HG02642 (cell line): ENCODE measurements around the gene TANGO2.

Source experiments
- ATAC-seq: cut with Tn5 transposase; IDR thresholded peaks from one replicate; pipeline ENCODE4 v1.9.1; 2021; ENCODE audit warnings: mild to moderate bottlenecking; ENCODE audit not compliant: unreplicated experiment, poor library complexity

TANGO2 gene

DNA sequence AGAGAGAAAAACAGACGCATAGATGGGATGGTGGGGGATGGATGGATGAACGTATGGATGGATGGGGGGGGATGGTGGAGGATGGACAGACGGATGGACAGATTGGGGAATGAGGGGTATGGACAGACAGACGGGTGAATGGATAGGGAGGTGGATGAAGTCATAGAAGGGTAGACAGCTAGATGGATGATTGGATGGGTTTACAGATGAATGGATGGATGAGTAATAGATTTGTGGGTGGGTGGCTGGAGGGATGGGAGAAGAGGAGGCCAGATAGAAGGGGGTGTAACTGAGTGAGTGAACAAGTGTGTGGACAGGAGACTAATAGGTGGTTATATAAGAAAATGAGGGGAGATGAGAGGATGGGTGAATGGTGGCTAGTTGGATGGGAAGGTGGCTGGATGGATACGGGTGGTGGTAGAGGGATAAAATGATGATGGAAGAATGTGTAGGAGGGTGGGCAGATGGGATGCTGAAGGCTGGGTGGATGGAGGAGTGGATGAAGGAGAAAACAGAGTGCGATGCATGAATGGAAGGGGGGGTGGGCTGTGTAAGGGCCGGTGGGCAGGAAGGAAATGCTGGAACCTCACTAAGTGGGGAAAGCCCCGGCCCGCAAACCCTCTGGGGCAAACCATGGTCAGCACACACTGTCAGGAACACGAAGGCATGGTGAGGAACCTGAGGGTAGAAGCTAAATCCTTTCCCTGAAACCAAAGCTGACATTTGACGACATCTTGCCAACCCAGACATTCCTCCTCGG is 25.9 kb upstream of the TANGO2 start:
- no peak for ATAC-seq

DNA sequence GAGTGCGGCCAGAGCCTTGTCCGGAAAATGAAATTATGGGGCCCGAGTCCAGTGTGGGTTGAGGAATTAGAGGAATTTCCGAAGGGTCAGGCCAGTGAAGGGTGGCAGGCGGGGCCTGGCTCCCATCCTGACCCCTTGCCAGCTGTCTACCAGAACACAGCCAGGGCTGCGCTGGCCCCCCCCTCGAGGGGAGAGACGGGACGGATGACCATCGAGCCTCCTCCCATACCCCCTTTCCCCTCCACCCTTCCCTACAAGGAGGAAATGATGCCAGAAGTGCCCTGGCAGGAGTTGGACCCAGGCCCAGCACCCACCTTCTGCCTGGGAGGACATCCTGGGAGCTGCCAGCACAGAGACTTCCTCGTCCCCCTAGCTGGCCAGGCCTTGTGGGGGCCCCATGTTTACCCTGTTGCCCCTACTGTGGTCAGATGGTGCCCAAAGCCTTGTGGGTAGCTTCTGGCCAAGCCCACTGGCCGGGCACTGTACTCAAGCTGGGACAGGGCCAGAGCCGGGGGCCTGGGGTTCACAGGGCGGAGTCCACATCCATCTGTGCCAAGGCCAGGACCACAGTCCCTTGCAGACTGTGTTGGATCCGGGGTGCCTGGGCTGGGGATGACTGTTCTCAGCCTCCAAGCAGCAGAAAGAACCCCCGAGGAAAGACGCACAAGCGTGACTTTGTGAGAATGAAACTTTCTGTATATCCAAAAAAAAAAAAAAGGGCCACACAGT is 25.1 kb upstream of the TANGO2 start:
- no peak for ATAC-seq

DNA sequence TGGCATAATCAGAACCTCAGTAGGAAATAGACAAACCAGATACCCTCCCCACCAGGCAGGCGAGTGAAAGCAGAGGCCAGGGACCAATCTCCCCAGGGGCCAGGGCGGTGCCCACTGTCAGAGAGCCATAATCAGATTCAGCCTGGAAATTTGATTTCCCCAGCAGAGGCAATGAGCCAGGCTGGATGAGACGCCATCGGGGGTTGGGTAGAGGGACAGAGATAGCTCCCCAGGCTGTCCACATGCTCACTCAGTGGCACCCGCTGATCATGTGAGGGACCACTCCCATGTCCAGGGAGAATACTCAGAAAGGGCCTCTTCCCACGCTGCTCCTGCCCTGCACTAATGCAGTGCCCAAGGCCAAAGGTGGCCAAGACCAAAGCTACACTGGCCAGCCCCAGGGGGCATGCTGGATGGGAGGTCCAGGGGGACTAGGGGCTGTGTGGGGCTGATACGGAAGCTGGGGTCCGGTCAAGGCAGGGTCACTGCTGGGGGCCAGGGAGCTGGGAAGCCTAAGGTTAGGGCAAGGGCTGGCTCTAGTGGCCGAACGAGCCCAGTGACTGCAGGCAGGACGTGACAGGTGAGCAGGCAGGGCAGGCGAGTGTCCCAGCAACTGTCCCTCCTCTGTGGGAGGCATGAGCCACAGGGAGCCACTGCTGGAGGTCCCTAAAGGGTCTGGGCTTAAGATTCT is 24.1 kb upstream of the TANGO2 start:
- no peak for ATAC-seq

DNA sequence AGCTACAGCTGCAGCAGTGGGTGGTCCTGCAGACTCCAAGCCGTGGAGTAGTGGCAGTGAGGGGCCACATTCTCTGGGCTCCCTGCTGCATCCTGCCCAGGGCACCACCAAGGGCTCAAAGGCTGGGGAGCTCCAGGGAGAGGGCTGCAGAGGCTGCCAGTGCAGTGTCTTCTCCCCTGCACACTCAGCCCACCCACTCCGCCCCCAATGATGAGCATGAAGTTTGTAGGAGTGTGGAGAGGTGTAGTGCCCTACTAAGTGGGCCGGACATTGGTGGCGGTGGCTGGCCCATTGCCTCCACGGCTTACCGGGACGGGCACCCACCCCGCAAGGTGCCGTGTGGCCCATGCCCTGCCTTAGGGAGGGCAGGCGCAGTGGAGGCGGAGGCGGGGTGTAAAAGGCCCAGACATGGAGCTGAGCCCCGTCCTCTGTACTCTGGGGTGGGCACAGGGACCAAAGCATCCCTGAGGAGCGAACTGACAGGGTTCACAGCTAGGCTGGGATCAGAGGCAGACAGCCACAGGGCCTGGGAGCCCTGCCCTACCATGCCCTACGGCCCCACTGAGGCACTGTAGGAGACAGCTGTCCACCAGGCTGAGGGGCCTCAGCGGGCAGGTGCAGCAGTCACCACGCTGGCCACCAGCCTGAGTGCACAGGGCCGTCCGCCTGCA is 23.2 kb upstream of the TANGO2 start:
- ATAC-seq: no peak

DNA sequence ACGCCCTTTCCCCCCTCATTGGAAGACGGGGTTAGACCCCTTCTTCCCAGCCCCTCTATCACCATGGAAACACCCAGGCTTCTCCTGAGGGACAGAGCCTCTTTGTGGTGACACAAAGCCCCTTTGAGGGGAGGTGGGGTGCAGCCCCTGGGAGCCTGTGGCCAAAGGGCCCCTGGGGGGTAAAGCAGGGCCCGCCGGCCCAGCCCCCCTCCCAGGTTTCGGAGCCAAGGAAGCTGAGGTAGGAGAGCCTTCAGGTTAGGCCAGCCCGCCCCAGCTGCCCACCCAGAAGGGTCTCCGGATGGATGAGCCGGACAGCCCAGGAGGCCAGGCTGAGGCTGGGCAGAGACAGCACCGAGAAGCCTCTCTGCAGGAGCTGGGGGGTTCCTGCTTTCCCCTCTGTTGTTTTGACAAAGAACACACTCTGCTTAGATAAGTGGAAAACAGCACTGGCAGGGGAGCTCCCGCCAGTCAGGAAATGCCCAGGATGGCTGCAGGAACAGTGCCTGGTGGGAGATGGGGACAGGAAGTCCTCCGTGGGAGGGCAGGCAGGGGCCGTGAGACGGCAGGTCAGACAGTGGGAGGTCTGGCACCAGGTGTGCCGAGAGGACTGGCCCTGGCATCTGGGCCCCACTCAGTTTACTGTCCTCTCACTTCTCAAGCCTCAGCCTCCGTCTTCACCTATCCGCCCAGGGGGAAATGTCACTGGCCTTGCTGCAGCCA is 22.5 kb upstream of the TANGO2 start:
- ATAC-seq: no peak

DNA sequence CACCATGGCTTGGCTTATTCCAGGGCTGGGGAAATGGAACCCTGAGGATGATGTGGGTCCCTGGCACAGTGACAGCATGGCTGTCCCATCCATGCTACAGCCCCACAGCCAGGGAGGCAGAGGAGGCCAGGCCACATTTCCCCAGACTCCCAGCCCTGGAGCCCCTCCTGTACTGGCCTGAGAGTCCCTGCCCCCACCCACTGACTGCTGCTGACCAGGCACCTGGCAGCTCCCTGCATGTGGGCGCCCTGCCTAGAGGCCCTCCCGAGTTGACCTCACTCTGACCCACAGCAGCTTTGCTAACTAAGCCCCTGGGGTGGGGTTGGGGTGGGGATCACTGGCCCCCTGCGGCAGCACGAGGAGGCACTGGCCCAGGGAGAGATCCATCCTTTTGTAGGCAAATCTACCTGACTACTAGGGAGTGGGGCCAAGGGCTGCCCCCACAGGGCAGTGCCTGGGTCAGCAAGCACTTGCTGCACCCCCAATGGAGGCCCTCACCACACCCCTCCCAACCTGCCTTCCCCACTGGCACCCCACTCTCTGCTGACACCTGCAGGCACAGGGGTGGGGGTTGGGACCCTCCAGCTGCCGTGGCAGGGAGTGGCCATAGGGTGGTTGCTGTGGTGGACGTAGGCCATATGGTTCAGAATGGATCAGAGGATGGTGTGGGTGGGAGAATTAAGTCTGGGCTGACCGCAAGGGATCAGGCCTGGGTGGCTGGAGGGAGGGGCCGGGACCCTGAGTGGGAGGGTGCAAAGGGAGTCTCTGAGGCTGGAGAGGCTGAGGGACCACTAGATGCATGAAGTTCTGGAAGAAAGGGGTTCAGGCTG is 21.7 kb upstream of the TANGO2 start:
- ATAC-seq: no peak

DNA sequence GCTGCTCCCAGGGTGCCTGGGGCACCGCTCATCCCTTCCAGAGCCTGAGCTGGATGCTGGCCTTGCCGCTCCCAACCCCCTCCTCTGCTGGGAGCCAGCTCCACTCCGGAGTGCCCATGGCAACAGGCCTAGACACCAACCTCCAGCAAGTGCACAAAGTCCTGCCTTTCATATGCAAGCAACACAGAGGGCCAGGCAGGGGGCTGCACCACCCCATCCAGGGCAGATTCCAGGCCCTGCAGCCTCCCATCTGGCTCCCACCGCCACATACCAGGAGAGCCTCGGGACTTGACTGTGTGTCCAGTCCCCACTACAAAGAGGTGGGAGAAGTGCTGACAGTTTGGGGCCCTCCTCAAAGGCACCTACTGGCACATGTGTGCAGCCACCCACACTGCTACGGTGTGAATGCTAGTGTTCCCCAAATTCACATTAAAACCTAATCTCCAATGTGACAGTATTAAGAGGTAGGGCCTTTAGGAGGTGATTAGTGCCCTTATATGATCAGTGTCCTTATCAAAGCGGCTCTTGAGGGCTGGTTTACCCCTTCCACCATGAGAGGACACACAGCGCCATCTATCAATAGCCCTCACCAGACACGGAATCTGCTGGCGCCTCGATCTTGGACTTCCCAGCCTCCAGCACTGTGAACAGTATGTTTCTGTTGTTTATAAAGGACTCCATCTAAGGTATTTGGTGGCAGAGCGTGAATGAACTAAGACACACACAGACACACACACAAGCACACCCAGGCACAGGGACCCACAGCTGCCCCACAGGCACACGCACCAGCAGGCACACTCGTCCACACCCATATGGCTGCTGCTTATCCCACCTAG is 20.4 kb upstream of the TANGO2 start:
- no peak for ATAC-seq

DNA sequence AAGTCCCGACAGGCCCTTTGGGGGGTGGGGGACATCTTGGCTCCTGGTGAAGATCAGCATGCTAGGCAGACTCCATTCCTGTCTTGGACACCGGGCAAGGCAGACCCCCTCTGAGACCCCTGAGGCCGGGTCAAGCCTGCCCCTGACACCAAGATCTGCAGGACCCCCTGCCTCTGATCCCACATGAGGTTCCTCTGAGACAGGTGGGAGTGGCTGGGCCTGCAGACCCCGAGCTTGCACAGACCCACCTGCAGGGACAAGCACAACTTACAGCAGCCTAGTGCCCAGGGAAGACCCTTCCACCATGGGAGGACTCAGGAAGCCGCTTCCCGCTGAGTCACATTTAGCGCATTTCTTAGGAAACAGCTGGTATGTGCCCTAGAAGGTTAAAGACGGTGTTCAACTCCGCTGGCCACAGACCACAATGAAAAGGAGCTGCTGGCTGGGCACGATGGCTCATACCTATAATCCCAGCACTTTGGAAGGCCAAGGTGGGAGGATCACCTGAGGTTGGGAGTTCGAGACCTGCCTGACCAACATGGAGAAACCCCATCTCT is 19.8 kb upstream of the TANGO2 start:
- no peak for ATAC-seq

DNA sequence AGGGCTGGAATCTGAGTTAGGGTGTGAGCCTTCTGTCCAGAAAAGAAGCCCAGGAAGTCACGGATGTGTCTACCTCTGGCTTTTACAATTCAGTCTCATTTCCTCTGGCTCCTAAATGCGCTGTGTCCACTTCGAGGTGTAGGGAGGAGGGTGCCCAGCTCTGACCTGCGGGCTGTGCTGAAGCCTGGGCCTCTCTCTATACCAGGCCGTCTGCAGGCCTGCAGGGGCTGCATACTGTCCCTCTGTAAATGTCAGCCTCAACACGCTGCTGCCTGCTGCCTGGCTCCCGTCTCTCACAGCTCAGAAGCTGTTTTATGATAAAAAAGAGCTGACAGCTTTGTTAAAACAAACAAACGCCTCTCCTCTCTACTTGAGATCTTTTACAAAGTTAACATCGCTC is 18.8 kb upstream of the TANGO2 start:
- no peak for ATAC-seq

DNA sequence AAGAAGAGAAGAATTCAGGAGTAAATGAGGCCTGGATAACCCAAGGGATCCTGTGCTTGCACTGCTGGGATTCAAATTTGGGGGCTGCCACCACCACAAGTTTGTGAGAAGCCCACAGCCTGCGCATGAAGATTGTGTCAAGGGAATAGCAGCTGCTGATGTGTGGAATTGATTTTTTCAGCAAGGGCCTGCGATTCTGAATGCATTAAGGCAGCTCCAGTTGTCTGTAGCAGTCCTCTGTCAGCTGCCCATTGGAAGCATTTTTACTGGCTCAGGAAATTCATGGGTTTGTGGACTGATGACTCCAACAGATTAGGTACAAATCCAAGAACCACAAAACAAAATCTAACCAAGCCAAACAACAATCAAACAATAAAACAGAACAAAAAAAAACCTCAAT is 18.3 kb upstream of the TANGO2 start:
- ATAC-seq: no peak

DNA sequence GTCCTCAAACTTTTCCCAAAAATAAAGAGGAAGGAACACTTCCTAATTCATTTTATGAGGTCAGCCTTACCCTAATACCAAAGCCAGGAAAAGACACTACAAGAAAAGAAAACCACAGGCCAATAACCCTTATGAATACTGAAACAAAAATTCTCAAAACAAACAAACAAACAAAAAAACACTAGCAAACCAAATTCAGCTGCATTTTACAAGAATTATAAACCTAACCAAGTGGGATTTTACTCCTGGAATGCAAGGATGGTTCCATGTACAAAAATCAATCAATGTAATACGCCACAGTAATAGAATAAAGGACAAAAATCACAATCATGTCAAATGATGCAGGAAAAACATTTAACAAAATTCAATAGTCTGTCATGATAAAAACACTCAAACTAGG is 17.6 kb upstream of the TANGO2 start:
- no peak for ATAC-seq

DNA sequence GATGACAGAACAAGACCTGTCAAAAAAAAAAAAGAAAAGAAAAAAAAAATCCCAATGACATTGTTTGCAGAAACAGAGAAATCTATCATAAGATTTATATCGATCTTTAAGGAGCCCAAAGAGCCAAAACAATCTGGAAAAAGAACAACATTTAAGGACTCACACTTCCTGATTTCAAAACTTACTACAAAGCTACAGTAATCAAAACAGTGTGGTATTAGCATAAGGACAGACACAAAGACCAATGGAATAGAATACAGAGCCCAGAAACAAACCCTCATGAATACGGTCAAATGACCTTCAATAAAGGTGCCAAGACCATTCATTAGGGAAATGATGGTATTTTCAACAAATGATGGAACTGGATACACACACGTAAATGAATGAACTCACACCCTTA is 16.4 kb upstream of the TANGO2 start:
- ATAC-seq: no peak

DNA sequence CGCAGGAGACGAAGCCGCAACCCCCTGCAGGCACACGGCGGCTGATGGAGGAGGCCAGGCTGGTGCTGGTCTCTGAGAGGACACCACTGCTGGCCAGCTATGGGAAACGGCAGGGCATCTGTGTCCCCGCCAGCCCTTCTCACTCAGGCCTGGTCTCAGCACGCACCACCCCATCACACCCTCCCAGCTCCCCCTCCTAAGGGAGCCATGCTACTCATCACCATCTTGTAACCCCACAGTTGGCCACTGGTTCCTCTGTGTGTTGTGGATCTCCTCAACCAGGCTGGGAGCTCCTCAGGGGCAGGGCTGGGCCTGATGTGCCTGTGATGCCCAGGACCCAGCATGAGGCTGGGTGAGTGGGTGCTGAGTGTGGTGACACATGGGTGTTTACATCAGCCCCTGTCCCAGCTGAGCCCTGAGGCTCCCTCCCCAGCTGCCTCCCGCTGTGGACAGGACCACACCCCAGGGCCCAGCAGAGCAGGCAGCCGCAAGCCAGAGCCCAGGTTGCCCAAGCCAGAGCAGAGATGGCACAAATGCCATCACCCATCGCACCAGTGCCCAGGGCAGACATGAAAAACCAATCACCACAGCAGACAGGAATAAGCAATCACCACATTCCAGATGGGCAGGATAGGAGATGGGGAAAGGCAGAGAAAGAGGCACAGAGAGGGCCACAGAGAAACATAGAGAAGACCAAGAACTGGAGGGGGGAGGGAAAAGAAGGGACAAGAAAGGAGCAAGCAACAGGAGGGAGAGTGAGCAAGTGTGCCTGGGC is 12.5 kb upstream of the TANGO2 start:
- no peak for ATAC-seq

DNA sequence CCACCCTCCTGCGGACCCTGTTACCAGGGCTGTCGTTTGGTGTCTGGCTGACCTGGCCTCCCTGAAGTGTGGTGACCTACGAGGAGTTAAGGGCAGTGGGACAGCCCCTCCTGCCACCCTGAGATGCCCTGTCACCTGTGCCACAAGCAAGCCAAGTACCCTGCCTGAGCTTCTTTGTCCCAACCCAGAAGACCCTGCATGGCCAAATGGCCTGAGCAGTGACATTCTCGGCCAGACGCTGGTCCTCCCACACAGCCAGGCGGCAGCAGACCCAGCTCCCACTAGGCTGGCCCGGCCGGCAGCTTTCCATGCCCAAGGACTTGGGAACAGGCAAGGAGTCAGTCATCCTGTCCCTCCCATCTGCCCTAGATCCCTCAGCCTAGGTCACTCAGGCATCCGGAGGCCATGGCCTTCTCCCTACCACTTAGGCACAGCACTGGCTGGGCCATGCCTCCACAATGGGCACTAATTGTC is 11.9 kb upstream of the TANGO2 start:
- no peak for ATAC-seq

DNA sequence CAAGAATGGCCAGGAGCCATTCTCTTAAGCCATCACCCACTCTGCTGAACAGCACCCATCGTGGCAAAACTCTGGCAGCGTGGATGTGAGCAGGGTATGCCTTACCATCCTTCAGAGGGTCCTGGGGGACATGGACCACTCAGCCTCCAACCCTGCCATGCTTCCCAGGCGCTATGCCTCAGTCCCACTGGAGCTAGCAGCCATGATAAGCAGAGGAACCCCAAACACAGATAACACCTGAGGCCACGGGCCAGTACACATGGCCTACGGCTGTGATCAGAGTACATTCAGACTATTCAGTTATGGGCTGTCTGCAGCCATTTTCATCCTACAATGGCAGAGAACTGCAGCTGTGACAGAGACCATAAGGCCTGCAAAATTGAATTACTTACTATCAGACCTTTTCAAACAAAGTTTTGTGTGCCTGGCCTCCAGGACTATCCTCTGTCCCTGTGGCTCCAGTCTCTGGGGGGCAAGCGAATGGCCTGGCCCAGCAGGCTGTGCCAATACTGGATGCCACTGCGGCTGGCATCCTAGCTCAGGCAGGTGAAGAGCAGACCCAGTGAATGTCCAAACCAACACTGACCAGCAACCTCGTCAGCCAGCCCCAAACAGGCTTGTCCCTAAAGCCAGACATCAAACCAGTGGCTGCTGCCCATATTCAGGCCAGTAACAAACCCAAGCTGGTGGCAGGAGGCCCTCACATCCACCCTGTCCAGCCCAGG is 11.2 kb upstream of the TANGO2 start:
- ATAC-seq: no peak

DNA sequence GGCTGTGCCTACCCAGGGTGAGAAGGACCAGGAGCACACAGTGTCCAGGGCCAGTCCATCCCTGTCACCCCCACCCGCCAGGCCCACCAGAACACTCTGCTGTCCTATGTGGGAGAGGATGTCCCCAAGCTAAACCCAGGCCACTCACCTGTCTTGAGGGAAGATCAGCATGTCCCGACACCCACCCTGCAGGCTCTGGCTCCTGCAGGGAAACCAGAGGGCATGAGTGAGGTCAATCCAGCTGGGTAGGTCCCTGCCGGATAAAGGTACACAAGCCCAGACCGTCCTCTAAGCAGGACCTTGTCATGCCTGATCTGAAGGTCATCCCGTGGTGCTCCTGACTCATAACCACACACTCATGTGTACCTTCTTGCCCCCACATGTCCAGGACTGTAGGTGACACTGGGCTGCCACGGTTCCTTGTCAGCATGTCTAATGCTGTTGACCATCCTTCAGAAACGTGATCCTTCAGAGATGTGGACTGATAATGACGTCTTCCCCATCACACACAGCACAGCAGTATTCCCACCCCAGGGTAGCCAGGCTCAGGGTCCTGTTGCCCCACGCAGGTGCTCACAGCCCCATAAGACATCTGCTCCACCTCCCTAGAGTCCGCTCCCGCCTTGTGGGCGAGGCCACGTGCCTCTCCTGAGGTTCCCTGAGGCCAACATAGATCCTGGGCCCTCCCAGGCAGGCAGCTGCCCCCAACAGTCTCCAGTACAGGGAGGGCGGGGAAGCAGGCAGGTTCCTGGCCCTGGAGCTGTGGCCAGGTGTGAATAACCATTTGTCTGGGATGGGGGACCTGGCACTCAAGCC is 10.4 kb upstream of the TANGO2 start:
- no peak for ATAC-seq
